Right lobe of liver (tissue), 4 donors: ENCODE results near the gene CCDC198.
A peak's percentile ranks its signal among the peaks of the same experiment; 100 is the strongest.

ENCODE experiments used
- POLR2A ChIP-seq: fragments of 450-650 bp; IDR thresholded peaks from one replicate; pipeline ENCODE4 v1.6.1; 2017; ENCODE audit warnings: antibody characterized with exemption, mild to moderate bottlenecking
- TF ChIP-seq, protein P1 (sequence below), 4 donors: fragments of 200-600 bp in 3 of 4; fragments of 450-650 bp in 1 of 4; IDR thresholded peaks; one replicate each; pipeline versions ENCODE4 v1.5.1 to v1.8.0; 2016 to 2022; ENCODE audit warnings: antibody characterized with exemption in 4 of 4, mild to moderate bottlenecking in 2 of 4
- donor health status: DM: no; HTN: no; CAD: no.
- donor health status: DM: no; HTN: no; CAD: no.
- donor health status: DM: no; HTN: yes; CAD: no.

- TF ChIP-seq, protein P1, sequence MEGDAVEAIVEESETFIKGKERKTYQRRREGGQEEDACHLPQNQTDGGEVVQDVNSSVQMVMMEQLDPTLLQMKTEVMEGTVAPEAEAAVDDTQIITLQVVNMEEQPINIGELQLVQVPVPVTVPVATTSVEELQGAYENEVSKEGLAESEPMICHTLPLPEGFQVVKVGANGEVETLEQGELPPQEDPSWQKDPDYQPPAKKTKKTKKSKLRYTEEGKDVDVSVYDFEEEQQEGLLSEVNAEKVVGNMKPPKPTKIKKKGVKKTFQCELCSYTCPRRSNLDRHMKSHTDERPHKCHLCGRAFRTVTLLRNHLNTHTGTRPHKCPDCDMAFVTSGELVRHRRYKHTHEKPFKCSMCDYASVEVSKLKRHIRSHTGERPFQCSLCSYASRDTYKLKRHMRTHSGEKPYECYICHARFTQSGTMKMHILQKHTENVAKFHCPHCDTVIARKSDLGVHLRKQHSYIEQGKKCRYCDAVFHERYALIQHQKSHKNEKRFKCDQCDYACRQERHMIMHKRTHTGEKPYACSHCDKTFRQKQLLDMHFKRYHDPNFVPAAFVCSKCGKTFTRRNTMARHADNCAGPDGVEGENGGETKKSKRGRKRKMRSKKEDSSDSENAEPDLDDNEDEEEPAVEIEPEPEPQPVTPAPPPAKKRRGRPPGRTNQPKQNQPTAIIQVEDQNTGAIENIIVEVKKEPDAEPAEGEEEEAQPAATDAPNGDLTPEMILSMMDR (IDR thresholded peaks at IDR 0.05) = peak; percentile 31 to 52 (median 34)
- TF ChIP-seq POLR2A = no peak
These were observed 39.6 kb upstream of the CCDC198 start for GRCh38 chr14:57533214-57533613.
